Progenitor cell of endocrine pancreas (in vitro differentiated cells): ENCODE results near the gene POLL. TPM values are rescaled to one million over a fixed set of nuclear protein-coding genes. Genes with fewer than 3 reads are reported as not detected.

Experiments
- DNase-seq: peaks from one replicate; pipeline ENCODE4 v3.0.0; 2021; ENCODE audit warnings: low spot score; ENCODE audit not compliant: unreplicated experiment
- H3K27ac Mint-ChIP-seq: 2 replicates; pipeline ENCODE4 v1.8.0; 2021; ENCODE audit warnings: mild to moderate bottlenecking, moderate library complexity, mixed read lengths
- H3K27me3 Mint-ChIP-seq: 2 replicates; pipeline ENCODE4 v1.8.0; 2021; ENCODE audit warnings: mixed read lengths
- H3K36me3 Mint-ChIP-seq: 2 replicates; pipeline ENCODE4 v1.8.0; 2022; ENCODE audit warnings: mixed read lengths; ENCODE audit not compliant: insufficient read depth
- H3K4me1 Mint-ChIP-seq: 2 replicates; pipeline ENCODE4 v1.8.0; 2021; ENCODE audit warnings: low read depth, mixed read lengths
- H3K4me3 Mint-ChIP-seq: 2 replicates; pipeline ENCODE4 v1.8.0; 2021; ENCODE audit warnings: low read depth, mild to moderate bottlenecking, moderate library complexity, mixed read lengths
- H3K9me3 Mint-ChIP-seq: 2 replicates; pipeline ENCODE4 v1.8.0; 2021; ENCODE audit warnings: low read depth, mixed read lengths
- CTCF ChIP-seq: fragments of 200-600 bp; sonication (generic); IDR thresholded peaks from one replicate; pipeline ENCODE4 v1.5.0; 2021; ENCODE audit warnings: antibody characterized with exemption, mild to moderate bottlenecking; ENCODE audit not compliant: unreplicated experiment
- total RNA-seq: library from RNA; stranded (reverse); gene quantifications from 2 replicates; pipeline ENCODE4 v1.2.1, GENCODE V29; 2021

POLL gene
- total RNA-seq, 1 donor from 2014 or later: 55.9 TPM

- no peak for DNase-seq
- H3K9me3 Mint-ChIP-seq: no peaks in the 10 kb centered on the region
- H3K27ac Mint-ChIP-seq: no peak overlapping the region
- no peaks in the 10 kb centered on the region for H3K27me3 Mint-ChIP-seq
- H3K4me1 Mint-ChIP-seq: no peaks in the 10 kb centered on the region
- no peak for TF ChIP-seq CTCF
- H3K36me3 Mint-ChIP-seq: peaks cover under 1% of the 10 kb centered on the region
- no peak overlapping the region for H3K4me3 Mint-ChIP-seq
Observed at GRCh38 chr10:101614663-101615524, 26.8 kb upstream of the POLL start.

- no peak for DNase-seq
- no peak overlapping the region for H3K27ac Mint-ChIP-seq
- TF ChIP-seq CTCF: no peak
- no peak overlapping the region for H3K4me3 Mint-ChIP-seq
- peaks cover 6% of the 10 kb centered on the region for H3K36me3 Mint-ChIP-seq
- no peaks in the 10 kb centered on the region for H3K27me3 Mint-ChIP-seq
- no peaks in the 10 kb centered on the region for H3K9me3 Mint-ChIP-seq
- no peaks in the 10 kb centered on the region for H3K4me1 Mint-ChIP-seq
Observed at GRCh38 chr10:101613646-101614045, 25.6 kb upstream of the POLL start.

GRCh38 chr10:101612872-101613271, 24.8 kb upstream of the POLL start:
- Mint-ChIP-seq H3K4me3 (no peak overlapping the region), H3K36me3 (peaks cover 6% of the 10 kb centered on the region), H3K4me1 (no peaks in the 10 kb centered on the region), H3K27me3 (no peaks in the 10 kb centered on the region), H3K27ac (no peak overlapping the region), H3K9me3 (no peaks in the 10 kb centered on the region)
- DNase-seq: no peak
- TF ChIP-seq CTCF: no peak

- Mint-ChIP-seq H3K36me3 (peaks cover 6% of the 10 kb centered on the region), H3K27ac (no peak overlapping the region)
- no peak for TF ChIP-seq CTCF
Observed at GRCh38 chr10:101612086-101612485, 24.0 kb upstream of the POLL start.

GRCh38 chr10:101611096-101611905, 23.2 kb upstream of the POLL start:
- Mint-ChIP-seq H3K27me3 (no peaks in the 10 kb centered on the region), H3K4me1 (peaks cover 2% of the 10 kb centered on the region), H3K36me3 (peaks cover 9% of the 10 kb centered on the region), H3K27ac (no peak overlapping the region), H3K9me3 (no peaks in the 10 kb centered on the region), H3K4me3 (no peak overlapping the region)
- no peak for TF ChIP-seq CTCF
- DNase-seq: no peak

More at GRCh38 chr10:101612086-101612485, 24.0 kb upstream of the POLL start:
- DNase-seq: no peak
- no peaks in the 10 kb centered on the region for H3K27me3 Mint-ChIP-seq
- no peaks in the 10 kb centered on the region for H3K9me3 Mint-ChIP-seq
- no peak overlapping the region for H3K4me3 Mint-ChIP-seq
- H3K4me1 Mint-ChIP-seq: peaks cover 1% of the 10 kb centered on the region
